Lower leg skin (tissue), 4 donors: ENCODE results near the gene IQCH. TPM values are rescaled to one million over a fixed set of nuclear protein-coding genes. Genes with fewer than 3 reads are reported as not detected.

Experiments
- DNase-seq, 2 donors: peaks; one replicate each; pipeline ENCODE4 v3.0.0-alpha.2; 2019; ENCODE audit warnings: low spot score in 2 of 2
- H3K4me3 ChIP-seq: fragments of 200-600 bp; sonication (generic); 2 replicates; pipeline ENCODE4 v1.5.1; 2017; ENCODE audit warnings: mild to moderate bottlenecking, low read depth; ENCODE audit not compliant: poor library complexity, severe bottlenecking
- CTCF ChIP-seq, 3 donors: fragments of 450-650 bp; IDR thresholded peaks; one replicate each; pipeline ENCODE4 v1.5.1; 2016; ENCODE audit warnings: antibody characterized with exemption in 3 of 3, mild to moderate bottlenecking in 3 of 3, moderate library complexity in 2 of 3
- POLR2A ChIP-seq, 2 donors: fragments of 450-650 bp; IDR thresholded peaks; one replicate each; pipeline ENCODE4 v1.6.1; 2016 to 2017; ENCODE audit warnings: antibody characterized with exemption in 2 of 2, mild to moderate bottlenecking in 1 of 2, moderate library complexity in 1 of 2
- WGBS, 2 donors: methylation state at CpG; one replicate each; pipeline ENCODE4 v1.1.5; 2018; 5-methylcytosine and 5-hydroxymethylcytosine counted together
- intact Hi-C: fragments of 100-400 bp; cut with DNase I; formaldehyde crosslinking; loops from one replicate; pipeline ENCODE4 v1.15.0; 2023; ENCODE audit warnings: low total_unique reads
- total RNA-seq, 4 donors: library from RNA; depleted of rRNA; stranded (reverse); fragments of >200 nt; gene quantifications; one replicate each; pipeline ENCODE4 v1.1.0, GENCODE V29; 2016

The IQCH gene
- 1 to 10 TPM in 2 of 4 donors, under 1 TPM in 2; 0.17 to 1.6 (median 0.94) TPM for total RNA-seq

DNA sequence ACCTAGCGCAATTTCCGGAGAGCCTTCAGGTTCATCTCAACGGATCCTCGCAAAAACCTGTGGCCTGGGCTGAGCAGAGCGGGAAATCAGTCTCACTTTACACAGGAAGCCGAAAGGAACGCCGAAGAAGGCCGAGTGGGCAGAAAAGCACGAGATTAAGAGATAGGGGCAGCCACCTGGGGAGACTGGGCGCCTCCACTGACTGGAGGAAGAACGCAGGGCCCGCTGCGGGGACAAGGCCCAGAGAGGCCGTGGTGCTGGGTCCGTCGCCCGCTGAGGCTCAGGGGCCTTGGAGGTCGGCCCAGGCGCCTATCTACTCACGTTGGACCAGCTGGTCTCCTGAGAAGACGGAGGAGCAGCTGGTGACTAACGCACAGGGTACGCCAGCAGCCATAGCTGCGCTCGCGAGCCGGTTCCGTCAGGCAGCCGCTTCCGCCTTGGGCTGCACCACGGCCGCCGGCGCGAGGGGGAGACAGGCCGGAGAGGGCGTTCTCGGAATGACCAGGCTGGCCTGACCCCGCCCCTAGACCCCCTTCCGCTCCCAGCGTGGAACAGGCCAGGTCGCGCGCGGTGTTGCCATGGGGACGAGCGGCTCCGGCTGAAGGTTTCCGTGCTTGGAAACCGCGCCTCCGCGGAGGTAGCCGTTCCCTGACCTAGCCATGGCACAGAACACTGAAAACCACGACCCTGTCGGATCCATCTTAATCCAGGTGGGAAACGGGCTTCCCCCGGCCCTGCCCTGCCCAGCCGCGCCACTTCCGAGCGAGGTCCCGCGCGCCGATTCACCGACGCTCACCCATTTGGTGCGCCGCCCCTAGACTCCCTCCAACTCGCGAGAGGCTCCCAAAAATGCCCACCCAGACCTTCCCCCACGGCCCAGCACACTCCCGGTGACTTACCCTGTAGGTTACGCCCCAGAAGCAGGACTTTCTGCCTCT, at the start of gene IQCH, which contains the start of gene AAGAB:
IQCH (plus strand) TSS at position 549 of the 938 bp plus-strand sequence; CDS start at position 660, 111 bp downstream.
AAGAB (minus strand) TSS at position 424 of the 938 bp plus-strand sequence; CDS start at position 394, 30 bp downstream.
- intact Hi-C loops = no loop called here
- H3K4me3 ChIP-seq = peak within 1 kb of the TSS; percentile 80
- 0% methylated on average over 41 to 70 of the region's 76 CpGs for WGBS, 2 donors
- TF ChIP-seq POLR2A (IDR thresholded peaks at IDR 0.05) (no peak), CTCF (IDR thresholded peaks at IDR 0.05) (no peak)
- peak; percentile 96 to 99 for DNase-seq

DNA sequence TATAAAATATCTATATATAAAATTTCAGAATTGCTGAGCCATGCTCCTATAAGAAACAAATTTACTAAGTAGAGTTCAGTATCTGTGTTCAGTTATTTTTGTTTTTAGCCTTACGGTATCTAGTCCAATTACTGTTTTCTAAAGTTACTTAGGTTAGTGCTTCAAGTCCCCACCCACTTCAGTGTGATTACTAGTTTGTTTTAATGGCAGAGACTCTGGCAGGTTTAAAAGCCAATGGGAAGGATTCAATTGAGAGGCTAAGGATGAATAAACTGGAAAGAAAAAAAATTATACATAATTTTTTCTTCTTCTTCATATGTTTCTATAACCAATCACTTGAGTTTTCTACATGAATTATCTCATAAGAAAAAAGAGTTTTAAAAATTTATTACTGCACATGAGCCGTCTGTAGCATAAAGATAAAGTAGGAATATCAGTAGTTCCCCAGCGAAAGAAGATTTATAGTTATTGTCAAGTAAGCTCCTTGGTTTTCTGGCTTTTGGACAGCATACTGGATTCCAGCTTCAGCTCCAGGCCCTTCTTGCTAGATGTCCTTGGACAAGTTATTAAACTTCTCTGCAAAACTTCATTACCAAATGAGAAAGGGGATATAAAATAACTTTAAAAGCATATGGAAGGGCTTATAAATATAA, 46.9 kb upstream of the IQCH start:
- WGBS, 2 donors = 96% methylated on average over 3 of the region's 3 CpGs
- H3K4me3 ChIP-seq = no peak overlapping the region
- no peak for DNase-seq
- TF ChIP-seq CTCF (IDR thresholded peaks at IDR 0.05) (no peak), POLR2A (IDR thresholded peaks at IDR 0.05) (no peak)
- intact Hi-C loops = no loop called here

GRCh38 chr15:67208396-67208795, 46.2 kb upstream of the IQCH start:
- no peak for TF ChIP-seq POLR2A (IDR thresholded peaks at IDR 0.05)
- no peak for TF ChIP-seq CTCF (IDR thresholded peaks at IDR 0.05)
- no peak overlapping the region for H3K4me3 ChIP-seq
- 52 to 65% methylated on average over 2 of the region's 2 CpGs for WGBS, 2 donors
- intact Hi-C loops = no loop called here
- DNase-seq = no peak

DNA sequence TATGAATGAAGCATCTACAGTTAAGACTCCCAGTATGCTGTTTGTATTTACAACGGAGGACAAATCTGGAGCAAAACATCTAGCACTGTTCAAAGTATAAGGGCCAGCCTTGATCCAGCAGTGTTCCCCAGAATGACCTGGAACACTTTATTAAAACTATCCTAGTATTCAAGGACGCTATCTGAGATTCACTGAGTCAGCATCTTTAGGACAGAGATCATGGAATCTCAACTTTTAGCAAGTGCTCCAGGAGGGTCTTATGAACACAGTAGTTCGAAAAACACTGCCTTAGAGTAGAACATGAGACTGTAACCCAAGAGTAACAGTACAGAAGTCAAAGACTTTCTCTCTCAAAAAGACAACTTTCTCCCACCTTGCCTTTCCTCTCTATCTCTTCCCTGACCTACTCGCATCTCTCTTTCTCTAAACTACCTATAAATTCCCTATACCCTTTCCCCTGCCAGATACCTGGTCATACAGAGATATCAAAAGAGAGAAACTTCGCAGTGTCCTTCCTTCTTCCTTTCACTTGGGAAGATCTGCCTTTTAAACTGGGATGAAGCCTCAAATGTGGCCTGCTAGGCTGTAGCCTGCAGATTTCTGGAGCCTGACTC, 43.9 kb upstream of the IQCH start:
- no peak for DNase-seq
- intact Hi-C loops = no loop called here
- no peak overlapping the region for H3K4me3 ChIP-seq
- TF ChIP-seq CTCF (IDR thresholded peaks at IDR 0.05) = no peak
- TF ChIP-seq POLR2A (IDR thresholded peaks at IDR 0.05) = no peak
- WGBS, 2 donors = 95 to 96% methylated on average over 5 of the region's 5 CpGs

GRCh38 chr15:67212684-67213367, 41.8 kb upstream of the IQCH start:
- WGBS, 2 donors = 93% methylated on average over 4 of the region's 4 CpGs
- intact Hi-C loops = no loop called here
- no peak for TF ChIP-seq CTCF (IDR thresholded peaks at IDR 0.05)
- TF ChIP-seq POLR2A (IDR thresholded peaks at IDR 0.05) = no peak
- DNase-seq = no peak
- H3K4me3 ChIP-seq = no peak overlapping the region
